GM12878 (cell line): ENCODE data around the gene PPDPF. TPM values are rescaled to one million over a fixed set of nuclear protein-coding genes. Genes with fewer than 3 reads are reported as not detected.

ENCODE experiments used
- ATAC-seq: fragments of 200-7000 bp; cut with Tn5 transposase; 3 replicates; pipeline ENCODE4 v1.9.1; 2020; ENCODE audit warnings: mild to moderate bottlenecking, moderate library complexity
- BruUV-seq: library from RNA; stranded (reverse); fragments of 400-500 nt; replicated peaks from 2 replicates; lab custom pipeline; 2021; lab: Mats Ljungman, UMichigan
- CTCF ChIA-PET: fragments of 300-600 bp; sonication (Branson Sonifier 250); formaldehyde crosslinking; extraction: SDS; loops from one replicate; lab custom pipeline; 2021; ENCODE audit warnings: inconsistent platforms; lab: Yijun Ruan, JAX
- POLR2A ChIA-PET: fragments of 350-600 bp; formaldehyde crosslinking; extraction: SDS; loops from one replicate; lab custom pipeline; 2021; ENCODE audit warnings: inconsistent platforms; lab: Charles Lee
- RAD21 ChIA-PET: fragments of 300-600 bp; sonication (Branson Sonifier 250); formaldehyde crosslinking; loops from one replicate; lab custom pipeline; 2023; ENCODE audit warnings: antibody characterized with exemption; ENCODE audit not compliant: unreplicated experiment; lab: Charles Lee
- SMC1A ChIA-PET: fragments of 300-600 bp; sonication (Branson Sonifier 250); formaldehyde crosslinking; loops from one replicate; lab custom pipeline; 2023; ENCODE audit not compliant: unreplicated experiment, uncharacterized antibody; lab: Charles Lee
- DNase-seq: peaks from one replicate; pipeline ENCODE4 v3.0.0-alpha.2; 2011; ENCODE audit warnings: low read depth, low spot score
- FAIRE-seq: peaks from 3 replicates; lab custom pipeline; 2011; peaks lifted over from hg19 to GRCh38; lab: Jason Lieb, UNC
- H2AFZ ChIP-seq: 2 replicates; pipeline ENCODE4 v1.6.0; 2011; ENCODE audit warnings: low read depth, low read length, control low read depth; ENCODE audit not compliant: control insufficient read depth
- H3K27ac ChIP-seq: 2 replicates; pipeline ENCODE4 v1.5.1; 2011; ENCODE audit warnings: control low read depth; ENCODE audit not compliant: control insufficient read depth, insufficient read depth
- H3K27me3 ChIP-seq, 2 experiments: replicated peaks in 1 of 2; 2 replicates each; pipeline versions ENCODE4 v1.6.0 to v1.6.1; 2011; ENCODE audit warnings: low read length in 1 of 2; ENCODE audit not compliant: control insufficient read depth in 2 of 2, insufficient read depth in 2 of 2
- H3K36me3 ChIP-seq, 2 experiments: 2 replicates each; pipeline ENCODE4 v1.5.1; 2011; ENCODE audit warnings: low read length in 1 of 2; ENCODE audit not compliant: control insufficient read depth in 2 of 2, insufficient read depth in 2 of 2
- H3K4me1 ChIP-seq: 2 replicates; pipeline ENCODE4 v1.6.1; 2011; ENCODE audit warnings: mild to moderate bottlenecking, low read length, moderate library complexity, mixed read lengths; ENCODE audit not compliant: control insufficient read depth, insufficient read depth
- H3K4me2 ChIP-seq: 2 replicates; pipeline ENCODE4 v1.6.0; 2011; ENCODE audit warnings: control low read depth; ENCODE audit not compliant: control insufficient read depth, insufficient read depth
- H3K4me3 ChIP-seq: fragments of 200-600 bp; sonication (generic); 2 replicates; pipeline ENCODE4 v1.5.1; 2016
- H3K79me2 ChIP-seq: 2 replicates; pipeline ENCODE4 v1.6.0; 2011; ENCODE audit warnings: low read length; ENCODE audit not compliant: control insufficient read depth, insufficient read depth
- H3K9ac ChIP-seq: 2 replicates; pipeline ENCODE4 v1.8.0; 2011; ENCODE audit warnings: low read length, control low read depth, mixed read lengths; ENCODE audit not compliant: control insufficient read depth, insufficient read depth
- H3K9me3 ChIP-seq: replicated peaks from 3 replicates; pipeline ENCODE4 v1.5.1; 2011; ENCODE audit warnings: mild to moderate bottlenecking, low read length; ENCODE audit not compliant: control insufficient read depth, insufficient read depth
- H4K20me1 ChIP-seq: 2 replicates; pipeline ENCODE4 v1.6.0; 2011; ENCODE audit not compliant: control insufficient read depth, insufficient read depth
- KLF5 ChIP-seq: fragments of 450-650 bp; IDR thresholded peaks from 2 replicates; pipeline ENCODE4 v1.6.1; 2014; ENCODE audit warnings: mild to moderate bottlenecking; ENCODE audit not compliant: partially characterized antibody
- MEF2A ChIP-seq: IDR thresholded peaks from 2 replicates; pipeline ENCODE4 v1.6.1; 2011; ENCODE audit warnings: low read depth, mild to moderate bottlenecking, low read length, moderate library complexity; ENCODE audit not compliant: insufficient read depth
- POU2F2 ChIP-seq: IDR thresholded peaks from 3 replicates; pipeline ENCODE4 v1.6.1; 2011; ENCODE audit warnings: low read depth, mild to moderate bottlenecking, low read length, borderline replicate concordance
- USF1 ChIP-seq: IDR thresholded peaks from 2 replicates; pipeline ENCODE4 v1.6.1; 2011; ENCODE audit warnings: borderline replicate concordance, low read depth, mild to moderate bottlenecking, moderate library complexity, mixed read lengths, low read length; ENCODE audit not compliant: insufficient read depth; ENCODE audit errors: extremely low read length
- ZBTB33 ChIP-seq: fragments of 450-650 bp; IDR thresholded peaks from 2 replicates; pipeline ENCODE4 v1.6.1; 2017; ENCODE audit warnings: mild to moderate bottlenecking
- WGBS: methylation state at CpG from one replicate; pipeline ENCODE4 v1.1.6; 2016; ENCODE audit warnings: low lambda C conversion rate; ENCODE audit not compliant: insufficient replicate concordance, insufficient coverage; ENCODE audit errors: missing lambda C conversion rate; 5-methylcytosine and 5-hydroxymethylcytosine counted together
- in situ Hi-C: fragments of 300-500 bp; cut with MboI; formaldehyde crosslinking; loops from 9 replicates; pipeline ENCODE4 v1.14.3; 2018; ENCODE audit warnings: mixed read lengths
- intact Hi-C: fragments of 100-400 bp; cut with micrococcal nuclease; formaldehyde crosslinking; loops from one replicate; pipeline ENCODE4 v1.14.2; 2022; ENCODE audit not compliant: unreplicated experiment
- polyA plus RNA-seq, 11 experiments: library from polyadenylated mRNA; depleted of rRNA in 4 of 11; unstranded in 6 of 11; stranded (reverse) in 5 of 11; fragments of >200 nt; fragmentation: Nextera tagmentation in 4 of 11; fragmentation: Illumina TruSeq in 1 of 11; extraction: Ambion mirVana in 4 of 11; extraction: Trizol in 1 of 11; gene quantifications; 1 replicate in 1 of 11; 2 replicates in 10 of 11; pipeline versions ENCODE4 v1.2.1 to v1.2.3, GENCODE V29; 2011 to 2016; ENCODE audit warnings: inconsistent platforms in 2 of 11, missing spikeins in 2 of 11, low read depth in 1 of 11
- total RNA-seq, 4 experiments: library from RNA; depleted of rRNA in 3 of 4; stranded (reverse); fragments of >200 nt in 3 of 4; fragmentation: Illumina TruSeq in 1 of 4; extraction: Trizol in 1 of 4; gene quantifications; 2 replicates each; pipeline versions ENCODE4 v1.2.1 to v1.2.3, GENCODE V29; 2013 to 2021

Gene PPDPF
- total and polyA plus RNA-seq, 10 of the 15 experiments (the other 5 are each of a cell fraction or from before 2014, with no cell fraction given), result 0.32 to 154 (median 22.8) TPM

DNA sequence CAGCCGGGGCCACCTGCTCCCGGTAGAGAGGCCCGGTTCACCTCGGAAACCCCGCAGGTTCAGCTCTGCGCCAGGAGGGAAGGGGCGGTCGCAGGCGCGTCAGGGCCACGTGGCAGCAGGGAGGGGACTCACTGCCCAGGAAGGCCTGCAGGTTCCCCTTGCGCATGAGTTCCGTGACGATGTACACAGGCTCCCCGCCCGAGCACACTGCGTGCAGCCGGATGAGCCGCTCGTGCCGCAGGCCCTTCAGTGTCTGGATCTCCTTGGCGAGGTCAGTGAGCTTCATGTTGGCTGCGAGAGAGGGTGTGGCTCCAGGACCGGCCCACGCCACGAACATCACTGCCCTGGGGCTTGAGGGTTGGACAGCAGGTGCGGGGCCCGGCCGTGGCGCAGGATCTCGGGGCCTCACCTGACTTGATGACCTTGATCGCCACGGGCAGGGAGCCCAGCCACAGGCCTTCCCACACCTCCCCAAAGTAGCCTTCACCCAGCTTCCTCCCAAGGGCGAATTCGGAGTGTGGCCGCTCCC is 21.5 kb downstream of the PPDPF start:
- ChIA-PET POLR2A (interaction anchor here (1.1 to 1.5 kb wide), 3 partner anchors 11 to 100 kb away, joined by 3 read pairs; no protein-coding TSS in a partner anchor), CTCF (interaction anchor here (1.0 to 1.3 kb wide), 3 partner anchors 10 to 31 kb away, joined by 3 to 9 read pairs (median 4); partner anchors contain the start of gene HELZ2), RAD21 (interaction anchor here (0.8 to 1.7 kb wide), 4 partner anchors 11 to 100 kb away, joined by 3 to 9 read pairs (median 6); partner anchors contain the start of gene HELZ2), SMC1A (interaction anchor here (1.2 kb wide), 1 partner anchor 100 kb away, joined by 4 read pairs; no protein-coding TSS in a partner anchor)
- intact Hi-C loops (no loop called here), in situ Hi-C loops (no loop called here)
- ATAC-seq, result no peak
- Histone ChIP-seq H3K79me2 (no peaks in the 10 kb centered on the region), H4K20me1 (no peaks in the 10 kb centered on the region), H2AFZ (no peak overlapping the region), H3K9me3 (no peaks in the 10 kb centered on the region), H3K4me3 (no peak overlapping the region), H3K36me3 (no peaks in the 10 kb centered on the region), H3K9ac (no peak overlapping the region), H3K4me2 (no peak overlapping the region), H3K27me3 (no peaks in the 10 kb centered on the region), H3K27ac (no peak overlapping the region), H3K4me1 (peaks cover 23% of the 10 kb centered on the region)
- WGBS, result 66% methylated on average over 31 of the region's 36 CpGs
- BruUV-seq, result no TSS peak
- no peak for TF ChIP-seq KLF5
- TF ChIP-seq USF1, result peak; percentile 36
- TF ChIP-seq MEF2A, result no peak
- TF ChIP-seq ZBTB33, result no peak
- TF ChIP-seq POU2F2, result no peak
- no peak for DNase-seq
- no peak for FAIRE-seq
